CD4-positive, alpha-beta T cell (primary cell): ENCODE measurements around the gene STARD8. TPM values are rescaled to one million over a fixed set of nuclear protein-coding genes. Genes with fewer than 3 reads are reported as not detected.

ENCODE experiments used
- ATAC-seq: fragments of 200-7000 bp; cut with Tn5 transposase; one replicate; pipeline ENCODE4 v1.10.0; 2022; ENCODE audit warnings: mild to moderate bottlenecking; ENCODE audit not compliant: poor library complexity
- CTCF ChIA-PET: fragments of 350-600 bp; sonication (Branson Sonifier 250); formaldehyde crosslinking; loops from one replicate; lab custom pipeline; 2021; ENCODE audit warnings: antibody characterized with exemption, inconsistent platforms; lab: Charles Lee
- POLR2A ChIA-PET: fragments of 350-600 bp; sonication (Branson Sonifier 250); formaldehyde crosslinking; loops from one replicate; lab custom pipeline; 2021; ENCODE audit warnings: antibody characterized with exemption, inconsistent platforms; lab: Charles Lee
- DNase-seq, 14 experiments: peaks; one replicate each; pipeline ENCODE4 v3.0.0-alpha.2; 2013 to 2020; ENCODE audit warnings: mixed read lengths in 2 of 14
- H3K27ac ChIP-seq, 2 donors: one replicate each; pipeline versions ENCODE4 v1.5.1 to v1.7.0; 2013; ENCODE audit warnings: low read length in 2 of 2, low read depth in 1 of 2, mild to moderate bottlenecking in 1 of 2
- H3K27me3 ChIP-seq, 2 experiments: 1 replicate in 1 of 2; 2 replicates in 1 of 2; pipeline versions ENCODE4 v1.6.1 to v1.7.0; 2013; ENCODE audit warnings: low read length in 2 of 2, control low read depth in 1 of 2, mild to moderate bottlenecking in 1 of 2, moderate library complexity in 1 of 2; ENCODE audit not compliant: insufficient read depth in 2 of 2, control insufficient read depth in 1 of 2
- H3K36me3 ChIP-seq: one replicate; pipeline ENCODE4 v1.6.1; 2013; ENCODE audit warnings: low read length, control low read depth; ENCODE audit not compliant: insufficient read depth
- H3K4me1 ChIP-seq: one replicate; pipeline ENCODE4 v1.6.1; 2013; ENCODE audit warnings: low read length, control low read depth; ENCODE audit not compliant: insufficient read depth
- H3K4me3 ChIP-seq: one replicate; pipeline ENCODE4 v1.5.1; 2013; ENCODE audit warnings: mild to moderate bottlenecking, low read length, moderate library complexity
- H3K9me3 ChIP-seq, 2 experiments: 1 replicate in 1 of 2; 2 replicates in 1 of 2; pipeline versions ENCODE4 v1.6.1 to v1.7.0; 2013; ENCODE audit warnings: low read length in 2 of 2, mild to moderate bottlenecking in 2 of 2, control low read depth in 1 of 2, moderate library complexity in 1 of 2; ENCODE audit not compliant: control insufficient read depth in 1 of 2, insufficient read depth in 1 of 2
- H3K27ac Mint-ChIP-seq: one replicate; pipeline ENCODE4 v1.8.0; 2020; ENCODE audit warnings: mixed read lengths
- H3K27me3 Mint-ChIP-seq: one replicate; pipeline ENCODE4 v1.8.0; 2021; ENCODE audit warnings: mixed read lengths
- H3K36me3 Mint-ChIP-seq: one replicate; pipeline ENCODE4 v1.8.0; 2021; ENCODE audit warnings: low read depth, mixed read lengths
- H3K4me1 Mint-ChIP-seq: one replicate; pipeline ENCODE4 v1.8.0; 2021; ENCODE audit warnings: low read depth, mixed read lengths
- H3K4me3 Mint-ChIP-seq: one replicate; pipeline ENCODE4 v1.8.0; 2020; ENCODE audit warnings: mild to moderate bottlenecking, mixed read lengths
- H3K9me3 Mint-ChIP-seq: one replicate; pipeline ENCODE4 v1.8.0; 2020; ENCODE audit warnings: mixed read lengths
- CTCF ChIP-seq: fragments of 200-600 bp; IDR thresholded peaks from one replicate; pipeline ENCODE4 v1.8.0; 2022; ENCODE audit warnings: antibody characterized with exemption, mild to moderate bottlenecking
- intact Hi-C, 2 experiments: fragments of 100-400 bp; cut with DNase I in 1 of 2; cut with micrococcal nuclease in 1 of 2; formaldehyde crosslinking; loops; one replicate each; pipeline versions ENCODE4 v1.15.1 to v1.9.0; 2023 to 2025; cut with DNase I, micrococcal nuclease
- total RNA-seq, 174 experiments: library from RNA in 2 of 174; stranded (reverse) in 2 of 174; gene quantifications; one replicate each; pipeline ENCODE4 v1.2.3 and lab custom pipeline; 2021 to 2026

STARD8 gene
- total RNA-seq, 2 experiments from 2014 or later, result 0.22 to 0.25 TPM

GRCh38 chrX:68750316-68750715 is 102.8 kb downstream of the STARD8 start:
- Mint-ChIP-seq H3K9me3 (no peaks in the 10 kb centered on the region), H3K27ac (no peak overlapping the region), H3K4me3 (no peak overlapping the region), H3K4me1 (no peaks in the 10 kb centered on the region), H3K36me3 (no peaks in the 10 kb centered on the region), H3K27me3 (no peaks in the 10 kb centered on the region)
- Histone ChIP-seq H3K36me3 (no peaks in the 10 kb centered on the region), H3K9me3 (no peaks in the 10 kb centered on the region), H3K4me3 (no peak overlapping the region), H3K27ac (no peak overlapping the region), H3K27me3 (no peaks in the 10 kb centered on the region), H3K4me1 (no peaks in the 10 kb centered on the region)
- no peak for TF ChIP-seq CTCF
- POLR2A ChIA-PET, result no interaction called here
- CTCF ChIA-PET, result no interaction called here
- no peak for DNase-seq
- no peak for ATAC-seq
- intact Hi-C loops, result no loop called here

- no peaks in the 10 kb centered on the region for H3K4me1 ChIP-seq
- Mint-ChIP-seq H3K36me3 (no peaks in the 10 kb centered on the region), H3K27me3 (no peaks in the 10 kb centered on the region), H3K9me3 (no peaks in the 10 kb centered on the region), H3K27ac (no peak overlapping the region), H3K4me1 (no peaks in the 10 kb centered on the region), H3K4me3 (no peak overlapping the region)
- ChIA-PET POLR2A (no interaction called here), CTCF (no interaction called here)
- no peak overlapping the region for H3K27ac ChIP-seq
- TF ChIP-seq CTCF, result no peak
- no peaks in the 10 kb centered on the region for H3K9me3 ChIP-seq
- intact Hi-C loops, result no loop called here
- no peaks in the 10 kb centered on the region for H3K27me3 ChIP-seq
- no peaks in the 10 kb centered on the region for H3K36me3 ChIP-seq
- no peak for ATAC-seq
- DNase-seq, result no peak
- H3K4me3 ChIP-seq, result no peak overlapping the region
Observed at GRCh38 chrX:68751372-68751771, 103.9 kb downstream of the STARD8 start.

GRCh38 chrX:68753218-68753617 is 105.8 kb downstream of the STARD8 start:
- Histone ChIP-seq H3K36me3 (no peaks in the 10 kb centered on the region), H3K4me3 (no peak overlapping the region), H3K4me1 (no peaks in the 10 kb centered on the region), H3K9me3 (no peaks in the 10 kb centered on the region), H3K27ac (no peak overlapping the region), H3K27me3 (no peaks in the 10 kb centered on the region)
- CTCF ChIA-PET, result no interaction called here
- no peaks in the 10 kb centered on the region for H3K36me3 Mint-ChIP-seq
- no peak for DNase-seq
- intact Hi-C loops, result no loop called here
- ATAC-seq, result no peak
- H3K27me3 Mint-ChIP-seq, result no peaks in the 10 kb centered on the region
- no peak overlapping the region for H3K4me3 Mint-ChIP-seq
- H3K27ac Mint-ChIP-seq, result no peak overlapping the region
- no peaks in the 10 kb centered on the region for H3K9me3 Mint-ChIP-seq
- H3K4me1 Mint-ChIP-seq, result no peaks in the 10 kb centered on the region
- POLR2A ChIA-PET, result no interaction called here
- no peak for TF ChIP-seq CTCF
